Liver (tissue), 9 donors: ENCODE measurements around the gene SSC4D. TPM values are rescaled to one million over a fixed set of nuclear protein-coding genes. Genes with fewer than 3 reads are reported as not detected.
"Not testable (repeated sequence)": the region's sequence is repeated elsewhere in the genome, so short reads cannot be mapped to it uniquely, and the experiment has no call there.

Source experiments
- DNase-seq: peaks from one replicate; pipeline ENCODE4 v3.0.0-alpha.2; 2017; ENCODE audit warnings: low spot score
- H3K27ac ChIP-seq, 2 donors: one replicate each; pipeline ENCODE4 v1.7.0; 2013; ENCODE audit warnings: inconsistent platforms in 2 of 2, low read length in 2 of 2, control low read depth in 1 of 2, low read depth in 1 of 2, mild to moderate bottlenecking in 1 of 2
- H3K27me3 ChIP-seq, 4 donors: one replicate each; pipeline versions ENCODE4 v1.6.1 to v1.7.0; 2013; ENCODE audit warnings: low read length in 3 of 4, inconsistent platforms in 1 of 4, mild to moderate bottlenecking in 1 of 4, moderate library complexity in 1 of 4; ENCODE audit not compliant: control insufficient read depth in 4 of 4, insufficient read depth in 4 of 4
- H3K36me3 ChIP-seq, 4 donors: one replicate each; pipeline versions ENCODE4 v1.6.1 to v1.7.0; 2013; ENCODE audit warnings: low read length in 3 of 4, mild to moderate bottlenecking in 3 of 4, low read depth in 1 of 4, moderate library complexity in 1 of 4; ENCODE audit not compliant: control insufficient read depth in 4 of 4, insufficient read depth in 3 of 4
- H3K4me1 ChIP-seq, 4 donors: one replicate each; pipeline versions ENCODE4 v1.6.1 to v1.7.0; 2013; ENCODE audit warnings: low read length in 3 of 4, mild to moderate bottlenecking in 3 of 4, moderate library complexity in 1 of 4; ENCODE audit not compliant: control insufficient read depth in 4 of 4, insufficient read depth in 4 of 4
- H3K4me3 ChIP-seq, 3 donors: one replicate each; pipeline versions ENCODE4 v1.6.1 to v1.7.0; 2013; ENCODE audit warnings: low read length in 3 of 3, control low read depth in 1 of 3, low read depth in 1 of 3, mild to moderate bottlenecking in 1 of 3
- H3K9ac ChIP-seq, 2 donors: one replicate each; pipeline ENCODE4 v1.7.0; 2013; ENCODE audit warnings: low read length in 2 of 2, mild to moderate bottlenecking in 2 of 2, moderate library complexity in 2 of 2, control low read depth in 1 of 2, low read depth in 1 of 2
- H3K9me3 ChIP-seq, 4 donors: one replicate each; pipeline versions ENCODE4 v1.6.1 to v1.7.0; 2013; ENCODE audit warnings: low read length in 3 of 4; ENCODE audit not compliant: control insufficient read depth in 4 of 4
- RXRA ChIP-seq, 2 donors: IDR thresholded peaks; 2 replicates each; pipeline ENCODE4 v1.6.1; 2017 to 2018; ENCODE audit warnings: antibody characterized with exemption in 2 of 2, mild to moderate bottlenecking in 1 of 2
- WGBS: extraction: QIAGEN DNeasy Blood & Tissue Kit; methylation state at CpG from one replicate; pipeline ENCODE4 v1.1.7; 2013; 5-methylcytosine and 5-hydroxymethylcytosine counted together
- polyA plus RNA-seq, 2 donors: library from polyadenylated mRNA; stranded (reverse) in 1 of 2; unstranded in 1 of 2; fragments of 200-250 nt in 1 of 2; fragments of >200 nt in 1 of 2; fragmentation: Nextera tagmentation in 1 of 2; extraction: Ambion mirVana in 1 of 2; gene quantifications; one replicate each; pipeline versions ENCODE4 v1.2.1 to v1.2.3, GENCODE V29; 2013 to 2015
- total RNA-seq, 2 donors: library from RNA; depleted of rRNA; stranded (reverse); fragments of >200 nt; gene quantifications; one replicate each; pipeline ENCODE4 v1.2.3, GENCODE V29; 2014
- TF ChIP-seq, protein P1 (sequence below): IDR thresholded peaks from 2 replicates; pipeline ENCODE4 v1.6.1; 2016; ENCODE audit warnings: antibody characterized with exemption, mild to moderate bottlenecking
- donor health status: healthy.
- donor health status: healthy.
- donor health status: healthy.
- donor health status: healthy.
- donor health status: healthy.

The SSC4D gene
- total RNA-seq (1 to 10 TPM; 1.2 to 1.3 TPM), polyA plus RNA-seq (1 to 10 TPM; 1.7 to 2.3 TPM)

DNA sequence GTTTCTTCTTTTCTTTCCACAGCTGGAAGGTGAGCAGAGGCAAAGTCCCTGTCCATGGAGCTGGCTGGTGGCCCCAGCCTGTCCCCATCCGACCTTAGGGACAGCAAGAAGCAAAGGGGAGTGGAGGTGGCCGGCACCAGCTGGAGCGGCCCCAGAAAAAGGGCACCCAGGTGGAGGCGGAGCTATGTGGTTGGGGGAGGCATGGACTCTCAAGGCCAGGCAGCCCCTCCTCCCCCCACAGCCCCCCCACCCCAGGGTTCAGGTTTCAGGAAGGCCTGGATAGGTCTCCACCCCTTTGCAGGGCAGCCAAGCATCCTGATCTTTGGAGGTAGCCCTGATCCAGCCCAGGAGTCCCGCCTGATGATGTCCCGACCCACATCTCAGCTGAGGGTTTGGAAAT lies at the start of gene SSC4D:
SSC4D (minus strand) TSS at position 161 of the 400 bp plus-strand sequence. CDS start 5,258 bp downstream, outside the sequence.
- TF ChIP-seq RXRA (IDR thresholded peaks at IDR 0.05) = peak in 1 of 2 donors; percentile 25
- TF ChIP-seq, protein P1, sequence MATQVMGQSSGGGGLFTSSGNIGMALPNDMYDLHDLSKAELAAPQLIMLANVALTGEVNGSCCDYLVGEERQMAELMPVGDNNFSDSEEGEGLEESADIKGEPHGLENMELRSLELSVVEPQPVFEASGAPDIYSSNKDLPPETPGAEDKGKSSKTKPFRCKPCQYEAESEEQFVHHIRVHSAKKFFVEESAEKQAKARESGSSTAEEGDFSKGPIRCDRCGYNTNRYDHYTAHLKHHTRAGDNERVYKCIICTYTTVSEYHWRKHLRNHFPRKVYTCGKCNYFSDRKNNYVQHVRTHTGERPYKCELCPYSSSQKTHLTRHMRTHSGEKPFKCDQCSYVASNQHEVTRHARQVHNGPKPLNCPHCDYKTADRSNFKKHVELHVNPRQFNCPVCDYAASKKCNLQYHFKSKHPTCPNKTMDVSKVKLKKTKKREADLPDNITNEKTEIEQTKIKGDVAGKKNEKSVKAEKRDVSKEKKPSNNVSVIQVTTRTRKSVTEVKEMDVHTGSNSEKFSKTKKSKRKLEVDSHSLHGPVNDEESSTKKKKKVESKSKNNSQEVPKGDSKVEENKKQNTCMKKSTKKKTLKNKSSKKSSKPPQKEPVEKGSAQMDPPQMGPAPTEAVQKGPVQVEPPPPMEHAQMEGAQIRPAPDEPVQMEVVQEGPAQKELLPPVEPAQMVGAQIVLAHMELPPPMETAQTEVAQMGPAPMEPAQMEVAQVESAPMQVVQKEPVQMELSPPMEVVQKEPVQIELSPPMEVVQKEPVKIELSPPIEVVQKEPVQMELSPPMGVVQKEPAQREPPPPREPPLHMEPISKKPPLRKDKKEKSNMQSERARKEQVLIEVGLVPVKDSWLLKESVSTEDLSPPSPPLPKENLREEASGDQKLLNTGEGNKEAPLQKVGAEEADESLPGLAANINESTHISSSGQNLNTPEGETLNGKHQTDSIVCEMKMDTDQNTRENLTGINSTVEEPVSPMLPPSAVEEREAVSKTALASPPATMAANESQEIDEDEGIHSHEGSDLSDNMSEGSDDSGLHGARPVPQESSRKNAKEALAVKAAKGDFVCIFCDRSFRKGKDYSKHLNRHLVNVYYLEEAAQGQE = no peak
- Histone ChIP-seq H3K9ac (no peak within 1 kb of the TSS), H3K4me3 (no peak within 1 kb of the TSS), H3K27ac (no peak within 1 kb of the TSS), H3K36me3 (no peaks in the 10 kb centered on the region), H3K9me3 (no peaks in the 10 kb centered on the region), H3K4me1 (no peaks in the 10 kb centered on the region), H3K27me3 (no peaks in the 10 kb centered on the region)
- WGBS = 63% methylated on average over 6 of the region's 6 CpGs
- DNase-seq = peak; percentile 55

DNA sequence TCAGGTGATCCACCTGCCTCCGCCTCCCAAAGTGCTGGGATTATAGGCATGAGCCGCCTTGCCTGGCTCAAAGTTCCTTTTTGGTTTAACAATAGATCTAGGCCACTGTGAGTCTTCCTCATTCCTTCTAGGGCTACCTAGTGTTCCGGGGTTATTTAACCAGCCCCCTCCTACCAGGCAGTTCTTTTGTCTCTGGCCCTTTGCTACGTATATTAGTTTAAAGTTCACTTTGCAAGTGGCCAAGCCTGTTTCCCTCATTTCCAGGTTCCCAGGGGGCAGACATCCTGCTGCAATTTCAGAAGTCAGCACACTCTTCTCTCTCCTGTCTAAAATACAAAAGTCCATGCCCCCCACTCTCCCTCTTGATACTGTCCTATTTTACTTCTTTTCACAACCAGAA lies 49.0 kb upstream of the SSC4D start:
- H3K4me1 ChIP-seq, DNase-seq: not testable (repeated sequence)
- WGBS = 40% methylated on average over 1 of the region's 4 CpGs

DNA sequence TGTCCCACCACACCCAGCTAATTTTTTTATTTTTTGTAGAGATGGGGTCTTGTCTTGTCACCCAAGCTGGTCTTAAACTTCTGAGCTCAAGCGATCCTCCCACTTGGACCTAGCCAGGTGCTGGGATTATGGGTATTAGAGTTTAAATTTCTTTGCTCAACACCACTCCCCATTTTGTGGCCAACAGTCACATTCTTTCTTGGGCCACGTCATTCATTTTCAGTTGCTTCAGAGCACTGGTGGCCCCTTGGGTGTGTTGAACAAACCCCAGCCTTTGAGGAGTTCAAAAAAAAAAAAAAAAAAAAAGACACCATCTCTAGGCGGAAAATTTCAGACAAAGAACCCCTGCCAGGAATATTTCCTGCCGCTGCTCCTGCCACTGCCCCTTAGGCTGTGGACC lies 47.5 kb upstream of the SSC4D start:
- not testable (repeated sequence) for H3K27me3 ChIP-seq, H3K9ac ChIP-seq, H3K27ac ChIP-seq, DNase-seq, H3K4me3 ChIP-seq, H3K9me3 ChIP-seq, H3K4me1 ChIP-seq, H3K36me3 ChIP-seq
- 40% methylated on average over 1 of the region's 4 CpGs for WGBS

More for the DNA sequence above, 49.0 kb upstream of the SSC4D start:
- not testable (repeated sequence) for H3K27ac ChIP-seq, H3K4me3 ChIP-seq, H3K9me3 ChIP-seq, H3K36me3 ChIP-seq, H3K9ac ChIP-seq, H3K27me3 ChIP-seq

DNA sequence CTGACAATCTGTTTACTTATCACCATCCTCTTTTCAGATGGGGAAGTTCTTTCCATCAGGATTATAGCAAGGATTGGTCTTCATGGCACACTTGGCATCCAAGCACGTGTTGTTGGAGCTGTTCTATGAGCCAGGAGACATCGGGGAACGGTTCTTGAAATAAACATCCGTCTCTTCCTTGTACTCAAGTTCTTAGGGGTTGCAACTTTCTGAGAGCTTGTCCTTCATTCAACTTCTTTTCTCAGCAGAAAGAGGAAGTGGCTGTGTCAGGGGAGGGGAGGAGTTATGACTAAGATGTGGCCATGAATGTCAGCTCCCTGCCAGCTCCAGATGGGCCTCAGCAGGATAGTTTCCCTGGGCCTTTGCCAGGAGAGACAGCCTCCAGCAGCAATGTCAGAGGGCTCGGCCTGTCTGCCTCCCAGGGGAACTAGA lies 36.1 kb upstream of the SSC4D start:
- H3K9me3 ChIP-seq, DNase-seq, H3K4me1 ChIP-seq, H3K9ac ChIP-seq, H3K36me3 ChIP-seq, H3K4me3 ChIP-seq, H3K27me3 ChIP-seq, H3K27ac ChIP-seq: not testable (repeated sequence)
- 50% methylated on average over 4 of the region's 5 CpGs for WGBS

DNA sequence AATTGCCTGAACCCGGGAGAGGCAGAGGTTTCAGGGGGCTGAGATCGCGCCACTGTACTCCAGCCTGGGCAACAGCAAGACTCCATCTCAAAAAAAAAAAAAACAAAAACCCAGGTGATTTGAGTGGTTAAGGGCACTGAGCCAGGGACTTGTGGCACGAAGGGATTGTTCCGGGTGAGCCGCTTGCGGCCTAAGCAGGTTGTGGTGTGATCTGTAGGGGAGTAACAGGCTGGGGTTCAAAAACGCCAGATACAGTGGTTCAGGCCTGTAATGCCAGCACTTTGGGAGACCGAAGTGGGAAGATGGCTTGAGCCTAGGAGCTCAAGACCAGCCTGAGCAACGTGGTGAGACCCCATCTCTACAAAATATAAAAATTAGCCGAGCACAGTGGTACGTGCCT lies 34.3 kb upstream of the SSC4D start:
- WGBS = 86% methylated on average over 11 of the region's 12 CpGs
- H3K4me1 ChIP-seq, H3K4me3 ChIP-seq, H3K27ac ChIP-seq, DNase-seq, H3K9me3 ChIP-seq, H3K36me3 ChIP-seq, H3K27me3 ChIP-seq, H3K9ac ChIP-seq: not testable (repeated sequence)

DNA sequence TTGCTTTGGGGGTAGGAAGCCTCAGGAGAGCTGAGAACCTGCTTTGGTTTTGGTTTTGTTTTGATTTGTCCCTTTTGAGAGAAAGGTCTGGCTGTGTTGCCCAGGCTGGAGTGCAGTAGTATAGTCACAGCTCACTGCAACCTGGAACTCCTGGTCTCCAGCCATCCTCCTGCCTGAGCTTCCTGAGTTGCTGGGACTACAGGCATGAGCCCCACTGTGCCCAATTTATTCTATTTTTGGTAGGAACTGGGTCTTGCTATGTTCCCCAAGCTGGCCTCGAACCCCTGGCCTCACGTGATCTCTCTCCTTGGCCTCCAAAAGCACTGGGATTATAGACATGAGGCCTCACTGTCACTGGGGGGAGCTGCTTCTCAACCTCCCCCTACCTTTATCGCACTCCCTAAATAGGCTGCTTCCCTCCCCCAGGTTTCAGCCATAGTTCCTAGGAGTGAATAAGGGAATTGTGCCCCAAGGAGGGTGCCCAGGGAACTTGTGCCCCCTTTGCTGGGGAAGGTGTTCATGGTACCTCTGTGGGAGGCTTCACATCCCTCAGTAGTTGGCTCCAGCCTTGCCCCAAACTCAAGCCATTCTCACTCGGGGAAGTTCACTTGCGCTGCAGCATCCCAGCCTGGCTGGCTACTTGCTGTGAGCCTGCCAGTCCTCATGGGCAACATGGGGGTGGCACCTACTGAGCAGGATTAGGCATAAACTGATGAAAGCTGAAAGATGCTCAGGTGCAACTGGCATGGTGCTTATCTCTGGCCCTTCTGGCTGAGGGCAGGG lies 33.4 kb upstream of the SSC4D start:
- H3K4me1 ChIP-seq, H3K9ac ChIP-seq, H3K36me3 ChIP-seq, H3K27me3 ChIP-seq, DNase-seq, H3K4me3 ChIP-seq, H3K9me3 ChIP-seq, H3K27ac ChIP-seq: not testable (repeated sequence)
- WGBS = 92% methylated on average over 5 of the region's 5 CpGs

DNA sequence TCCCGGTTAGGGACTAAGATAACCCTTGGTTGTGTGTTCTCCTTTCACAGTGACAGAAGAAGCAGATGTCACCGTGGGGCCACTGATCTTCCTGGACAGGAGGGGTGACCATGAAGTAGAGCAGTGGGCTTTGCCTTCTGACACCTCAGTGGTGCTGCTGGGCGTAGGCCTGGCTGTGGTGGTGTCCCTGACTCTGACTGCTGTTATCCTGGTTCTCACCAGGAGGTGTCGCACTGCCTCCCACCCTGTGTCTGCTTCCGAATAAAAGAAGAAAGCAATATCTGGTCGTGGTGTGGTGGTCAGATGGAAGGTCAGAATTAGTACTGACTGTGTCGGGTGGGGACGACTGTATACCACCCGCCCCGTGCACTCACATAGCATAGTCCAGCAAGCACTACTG lies 32.3 kb upstream of the SSC4D start:
- H3K36me3 ChIP-seq, H3K9me3 ChIP-seq, H3K9ac ChIP-seq, H3K4me1 ChIP-seq, H3K27ac ChIP-seq, H3K4me3 ChIP-seq, H3K27me3 ChIP-seq, DNase-seq: not testable (repeated sequence)
- 75% methylated on average over 2 of the region's 10 CpGs for WGBS
